HG02840 (cell line): ENCODE measurements around the gene TCF7.

Source experiments
- ATAC-seq: cut with Tn5 transposase; IDR thresholded peaks from one replicate; pipeline ENCODE4 v1.9.1; 2021; ENCODE audit warnings: mild to moderate bottlenecking, moderate library complexity, moderate number of reproducible peaks; ENCODE audit not compliant: unreplicated experiment, low FRiP score

Gene TCF7

GRCh38 chr5:134111741-134112647, 2.5 kb upstream of the TCF7 start:
- no peak for ATAC-seq

GRCh38 chr5:134112726-134113362, 1.6 kb upstream of the TCF7 start:
- no peak for ATAC-seq

GRCh38 chr5:134113363-134113889, 1.1 kb upstream of the TCF7 start:
- no peak for ATAC-seq

- no peak for ATAC-seq
These were observed 665 bp downstream of the TCF7 start for GRCh38 chr5:134114886-134115805.

GRCh38 chr5:134115806-134116175, 1.3 kb downstream of the TCF7 start:
- ATAC-seq: no peak

GRCh38 chr5:134116286-134116685, 1.8 kb downstream of the TCF7 start:
- no peak for ATAC-seq

- ATAC-seq: no peak
These were observed 2.6 kb downstream of the TCF7 start for GRCh38 chr5:134116789-134117761.

- no peak for ATAC-seq
These were observed 3.8 kb downstream of the TCF7 start for GRCh38 chr5:134118212-134118835.

GRCh38 chr5:134119720-134120119, 5.2 kb downstream of the TCF7 start:
- no peak for ATAC-seq

- no peak for ATAC-seq
These were observed 6.1 kb downstream of the TCF7 start for GRCh38 chr5:134120386-134121138.

GRCh38 chr5:134122530-134122929, 8.0 kb downstream of the TCF7 start:
- ATAC-seq: no peak

- no peak for ATAC-seq
These were observed 8.9 kb downstream of the TCF7 start for GRCh38 chr5:134123360-134123759.

GRCh38 chr5:134124289-134125038, 10.0 kb downstream of the TCF7 start:
- ATAC-seq: no peak

- no peak for ATAC-seq
These were observed 10.8 kb downstream of the TCF7 start for GRCh38 chr5:134125039-134126015.

- no peak for ATAC-seq
These were observed 12.9 kb downstream of the TCF7 start for GRCh38 chr5:134127376-134127861.

GRCh38 chr5:134127988-134128647, 13.6 kb downstream of the TCF7 start:
- no peak for ATAC-seq
